HepG2 (cell line): Measurements from ENCODE around the gene WRAP73. TPM values are rescaled to one million over a fixed set of nuclear protein-coding genes. Genes with fewer than 3 reads are reported as not detected.

Source experiments
- ATAC-seq: fragments of 200-7000 bp; cut with Tn5 transposase; 3 replicates; pipeline ENCODE4 v1.9.1; 2020; ENCODE audit warnings: mild to moderate bottlenecking, moderate library complexity
- BruUV-seq: library from RNA; stranded (reverse); fragments of 400-500 nt; replicated peaks from 2 replicates; lab custom pipeline; 2021; lab: Mats Ljungman, UMichigan
- CTCF ChIA-PET: fragments of 300-600 bp; formaldehyde crosslinking; extraction: SDS; loops from one replicate; lab custom pipeline; 2021; ENCODE audit warnings: low total read pairs, inconsistent platforms, low intra/inter-chr PET ratio; lab: Yijun Ruan, JAX
- POLR2A ChIA-PET: fragments of 350-600 bp; sonication (Branson Sonifier 250); formaldehyde crosslinking; loops from one replicate; lab custom pipeline; 2020; ENCODE audit warnings: antibody characterized with exemption, inconsistent platforms; lab: Yijun Ruan, JAX
- DNase-seq: peaks from one replicate; pipeline ENCODE4 v3.0.0-alpha.2; 2015; ENCODE audit warnings: low spot score
- FAIRE-seq: peaks from 3 replicates; lab custom pipeline; 2011; peaks lifted over from hg19 to GRCh38; lab: Jason Lieb, UNC
- H2AFZ ChIP-seq: one replicate; pipeline ENCODE4 v1.6.1; 2011; ENCODE audit warnings: low read length, inconsistent platforms
- H3K27ac ChIP-seq: fragments of 300-600 bp; 3 replicates; pipeline ENCODE4 v1.8.0; 2011; ENCODE audit warnings: mixed run types, mild to moderate bottlenecking, mixed read lengths, low read length, inconsistent platforms; ENCODE audit not compliant: insufficient read depth; ENCODE audit errors: extremely low read length
- H3K27me3 ChIP-seq, 2 experiments: fragments of 200-600 bp in 1 of 2; 2 replicates in 1 of 2; 3 replicates in 1 of 2; pipeline versions ENCODE4 v1.6.0 to v1.8.0; 2011; ENCODE audit warnings: low read length in 2 of 2, mild to moderate bottlenecking in 2 of 2, moderate library complexity in 2 of 2, inconsistent platforms in 1 of 2; ENCODE audit not compliant: insufficient read depth in 2 of 2, control insufficient read depth in 1 of 2
- H3K36me3 ChIP-seq, 2 experiments: fragments of 200-600 bp in 1 of 2; replicated peaks in 1 of 2; 2 replicates in 1 of 2; 3 replicates in 1 of 2; pipeline versions ENCODE4 v1.5.1 to v1.8.0; 2011; ENCODE audit warnings: low read length in 2 of 2, inconsistent platforms in 1 of 2; ENCODE audit not compliant: insufficient read depth in 2 of 2, control insufficient read depth in 1 of 2
- H3K4me1 ChIP-seq: 2 replicates; pipeline ENCODE4 v1.5.1; 2012; ENCODE audit warnings: low read length, inconsistent platforms; ENCODE audit not compliant: insufficient read depth
- H3K4me2 ChIP-seq: 2 replicates; pipeline ENCODE4 v1.6.0; 2011; ENCODE audit warnings: low read depth, low read length, inconsistent platforms
- H3K4me3 ChIP-seq, 3 experiments: fragments of 200-600 bp in 1 of 3; sonication (generic), shearing (Covaris generic) in 1 of 3; replicated peaks in 1 of 3; 2 replicates each; pipeline ENCODE4 v1.5.1; 2011 to 2016; ENCODE audit warnings: low read length in 3 of 3, inconsistent platforms in 2 of 3, low read depth in 2 of 3, mild to moderate bottlenecking in 2 of 3, control low read depth in 1 of 3, mixed read lengths in 1 of 3; ENCODE audit not compliant: insufficient read depth in 1 of 3
- H3K79me2 ChIP-seq: one replicate; pipeline ENCODE4 v1.6.1; 2011; ENCODE audit warnings: low read length, inconsistent platforms; ENCODE audit not compliant: insufficient read depth
- H3K9ac ChIP-seq: 2 replicates; pipeline ENCODE4 v1.6.0; 2011; ENCODE audit warnings: mild to moderate bottlenecking, low read depth, low read length, inconsistent platforms; ENCODE audit not compliant: insufficient read depth
- H3K9me3 ChIP-seq: 2 replicates; pipeline ENCODE4 v1.5.1; 2012; ENCODE audit warnings: mild to moderate bottlenecking, low read length
- H4K20me1 ChIP-seq: 2 replicates; pipeline ENCODE4 v1.6.0; 2011; ENCODE audit warnings: inconsistent platforms, mild to moderate bottlenecking, low read length, moderate library complexity; ENCODE audit not compliant: insufficient read depth
- ATF7-NPFF ChIP-seq: sonication (generic); formaldehyde crosslinking; IDR thresholded peaks from 2 replicates; pipeline ENCODE4 v1.8.1; 2023; ENCODE audit warnings: mild to moderate bottlenecking, low read depth, missing genetic modification reagents, moderate library complexity
- KAT8 ChIP-seq: IDR thresholded peaks from 2 replicates; pipeline ENCODE4 v1.6.1; 2016; ENCODE audit warnings: missing genetic modification reagents, missing compliant biosample characterization
- KMT2A ChIP-seq: sonication (generic); formaldehyde crosslinking; IDR thresholded peaks from 2 replicates; pipeline ENCODE4 v1.4.0; 2020; ENCODE audit warnings: missing genetic modification reagents
- MBD4 ChIP-seq: IDR thresholded peaks from 2 replicates; pipeline ENCODE4 v1.6.1; 2012; ENCODE audit warnings: low read length, inconsistent platforms, borderline replicate concordance
- MED1 ChIP-seq: sonication (generic); formaldehyde crosslinking; IDR thresholded peaks from 2 replicates; pipeline ENCODE4 v1.4.0; 2020; ENCODE audit warnings: missing genetic modification reagents
- PHF8 ChIP-seq: sonication (generic); formaldehyde crosslinking; IDR thresholded peaks from 2 replicates; pipeline ENCODE4 v1.5.0; 2020; ENCODE audit warnings: missing genetic modification reagents
- RXRB ChIP-seq: IDR thresholded peaks from 2 replicates; pipeline ENCODE4 v1.6.1; 2016; ENCODE audit warnings: borderline replicate concordance, missing genetic modification reagents, missing compliant biosample characterization
- ZBTB20 ChIP-seq: sonication (generic); formaldehyde crosslinking; IDR thresholded peaks from 2 replicates; pipeline ENCODE4 v1.8.1; 2023; ENCODE audit warnings: missing genetic modification reagents, low read depth, mild to moderate bottlenecking, borderline replicate concordance
- ZNF274 ChIP-seq: sonication (generic); formaldehyde crosslinking; IDR thresholded peaks from 2 replicates; pipeline ENCODE4 v1.5.1; 2020; ENCODE audit warnings: mild to moderate bottlenecking, missing genetic modification reagents
- ZNF546 ChIP-seq: sonication (generic); formaldehyde crosslinking; conservative IDR thresholded peaks from 2 replicates; pipeline ENCODE4 v1.8.1; 2023; ENCODE audit warnings: mild to moderate bottlenecking, missing genetic modification reagents
- WGBS: methylation state at CpG from one replicate; pipeline ENCODE4 v1.1.6; 2017; ENCODE audit warnings: low lambda C conversion rate; 5-methylcytosine and 5-hydroxymethylcytosine counted together
- in situ Hi-C: cut with HindIII; loops from 2 replicates; pipeline ENCODE4 v1.10.0; 2017; ENCODE audit warnings: low pct_unique_long_range_greater_than_20kb; ENCODE audit not compliant: extremely low pct_ligation_motif_present
- intact Hi-C: fragments of 100-400 bp; cut with micrococcal nuclease; formaldehyde crosslinking; loops from one replicate; pipeline ENCODE4 v1.10.0; 2022; ENCODE audit not compliant: unreplicated experiment
- polyA plus RNA-seq, 8 experiments: library from polyadenylated mRNA; depleted of rRNA in 3 of 8; stranded (reverse) in 7 of 8; unstranded in 1 of 8; fragments of >200 nt; fragmentation: Illumina TruSeq in 4 of 8; extraction: Trizol in 4 of 8; gene quantifications; 2 replicates each; pipeline versions ENCODE4 v1.2.1 to v1.2.3, GENCODE V29; 2011 to 2016; ENCODE audit warnings: low read depth in 4 of 8, missing spikeins in 1 of 8, mixed read lengths in 1 of 8; ENCODE audit not compliant: insufficient read depth in 1 of 8
- total RNA-seq, 5 experiments: library from RNA; depleted of rRNA; stranded (reverse); fragments of >200 nt; fragmentation: Illumina TruSeq; extraction: Trizol; gene quantifications; 2 replicates each; pipeline ENCODE4 v1.2.3, GENCODE V29; 2016; ENCODE audit warnings: low read depth in 1 of 5
- TF ChIP-seq, protein P1 (sequence below): sonication (generic); formaldehyde crosslinking; IDR thresholded peaks from 2 replicates; pipeline ENCODE4 v1.5.0; 2020; ENCODE audit warnings: mild to moderate bottlenecking, missing genetic modification reagents, borderline replicate concordance
- TF ChIP-seq, protein P2 (sequence below): sonication (generic); formaldehyde crosslinking; IDR thresholded peaks from 2 replicates; pipeline ENCODE4 v1.4.0; 2020; ENCODE audit warnings: missing genetic modification reagents
- TF ChIP-seq, protein P3 (sequence below): sonication (generic); IDR thresholded peaks from 2 replicates; pipeline ENCODE4 v1.6.1; 2016; ENCODE audit warnings: low read depth, borderline replicate concordance
- TF ChIP-seq, protein P4 (sequence below): IDR thresholded peaks from 2 replicates; pipeline ENCODE4 v1.6.1; 2016

The WRAP73 gene
- total and polyA plus RNA-seq, 2 of the 13 experiments (the other 11 are each of a cell fraction or from before 2014, with no cell fraction given): 18.1 to 40.4 TPM

DNA sequence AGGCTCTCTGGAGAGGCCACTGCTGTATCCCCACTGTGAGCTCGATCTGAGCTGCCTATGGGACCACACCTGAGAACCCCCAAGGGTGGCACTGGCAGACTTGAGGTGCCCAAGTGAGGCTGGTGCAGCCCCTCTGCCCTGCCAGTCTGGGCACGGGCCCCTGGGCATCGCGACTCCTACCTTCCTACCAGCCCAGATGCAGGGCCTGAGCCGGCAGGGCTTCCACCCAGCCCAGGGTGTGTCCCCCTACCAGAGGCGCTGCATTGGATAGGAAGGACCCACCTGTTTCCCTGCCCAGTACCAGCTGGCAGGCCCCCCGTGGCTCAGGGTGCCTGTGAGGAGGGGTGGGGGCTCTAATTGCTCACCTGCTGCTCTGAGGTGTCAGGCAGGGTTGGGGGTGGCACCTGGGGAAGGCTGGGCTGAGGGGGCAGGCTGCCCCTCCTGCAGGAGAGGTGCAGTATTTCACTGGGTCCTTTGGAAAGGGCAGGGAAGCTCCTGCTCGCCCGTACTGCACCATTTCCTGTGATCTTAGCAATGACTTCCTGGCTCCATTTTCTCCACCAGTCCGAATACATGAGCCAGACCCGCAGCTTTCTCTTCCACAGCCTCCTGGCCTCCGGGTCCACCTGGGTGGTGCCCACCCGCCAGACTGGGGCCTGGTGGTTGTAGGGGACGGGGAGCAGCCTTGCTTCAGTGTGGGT, 14.2 kb upstream of the WRAP73 start:
- BruUV-seq: no TSS peak
- H3K4me2 ChIP-seq: no peak overlapping the region
- intact Hi-C loops: no loop called here
- H3K4me3 ChIP-seq: no peak overlapping the region
- H4K20me1 ChIP-seq: peaks cover 2% of the 10 kb centered on the region; the same call in 1 of the 2 replicates
- no peaks in the 10 kb centered on the region for H3K36me3 ChIP-seq
- no peaks in the 10 kb centered on the region for H3K79me2 ChIP-seq
- ChIA-PET POLR2A (no interaction called here), CTCF (no interaction called here)
- DNase-seq: no peak
- WGBS: 84% methylated on average over 7 of the region's 14 CpGs
- no peak for ATAC-seq
- H3K27me3 ChIP-seq: no peaks in the 10 kb centered on the region
- no peak overlapping the region for H3K9ac ChIP-seq
- TF ChIP-seq ZBTB20 (CRISPR knock-in tag): no peak
- TF ChIP-seq ZNF274 (CRISPR knock-in tag): no peak
- TF ChIP-seq, protein P1, sequence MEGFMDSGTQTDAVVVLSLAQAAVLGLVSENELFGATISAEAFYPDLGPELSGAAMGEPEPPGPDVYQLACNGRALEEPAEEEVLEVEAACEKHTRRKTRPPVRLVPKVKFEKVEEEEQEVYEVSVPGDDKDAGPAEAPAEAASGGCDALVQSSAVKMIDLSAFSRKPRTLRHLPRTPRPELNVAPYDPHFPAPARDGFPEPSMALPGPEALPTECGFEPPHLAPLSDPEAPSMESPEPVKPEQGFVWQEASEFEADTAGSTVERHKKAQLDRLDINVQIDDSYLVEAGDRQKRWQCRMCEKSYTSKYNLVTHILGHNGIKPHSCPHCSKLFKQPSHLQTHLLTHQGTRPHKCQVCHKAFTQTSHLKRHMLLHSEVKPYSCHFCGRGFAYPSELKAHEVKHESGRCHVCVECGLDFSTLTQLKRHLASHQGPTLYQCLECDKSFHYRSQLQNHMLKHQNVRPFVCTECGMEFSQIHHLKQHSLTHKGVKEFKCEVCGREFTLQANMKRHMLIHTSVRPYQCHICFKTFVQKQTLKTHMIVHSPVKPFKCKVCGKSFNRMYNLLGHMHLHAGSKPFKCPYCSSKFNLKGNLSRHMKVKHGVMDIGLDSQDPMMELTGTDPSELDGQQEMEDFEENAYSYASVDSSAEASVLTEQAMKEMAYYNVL: no peak
- TF ChIP-seq, protein P2, sequence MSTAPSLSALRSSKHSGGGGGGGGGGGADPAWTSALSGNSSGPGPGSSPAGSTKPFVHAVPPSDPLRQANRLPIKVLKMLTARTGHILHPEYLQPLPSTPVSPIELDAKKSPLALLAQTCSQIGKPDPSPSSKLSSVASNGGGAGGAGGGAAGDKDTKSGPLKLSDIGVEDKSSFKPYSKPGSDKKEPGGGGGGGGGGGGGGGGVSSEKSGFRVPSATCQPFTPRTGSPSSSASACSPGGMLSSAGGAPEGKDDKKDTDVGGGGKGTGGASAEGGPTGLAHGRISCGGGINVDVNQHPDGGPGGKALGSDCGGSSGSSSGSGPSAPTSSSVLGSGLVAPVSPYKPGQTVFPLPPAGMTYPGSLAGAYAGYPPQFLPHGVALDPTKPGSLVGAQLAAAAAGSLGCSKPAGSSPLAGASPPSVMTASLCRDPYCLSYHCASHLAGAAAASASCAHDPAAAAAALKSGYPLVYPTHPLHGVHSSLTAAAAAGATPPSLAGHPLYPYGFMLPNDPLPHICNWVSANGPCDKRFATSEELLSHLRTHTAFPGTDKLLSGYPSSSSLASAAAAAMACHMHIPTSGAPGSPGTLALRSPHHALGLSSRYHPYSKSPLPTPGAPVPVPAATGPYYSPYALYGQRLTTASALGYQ: no peak
- no peak for TF ChIP-seq MED1 (CRISPR knock-in tag)
- TF ChIP-seq MBD4: no peak
- TF ChIP-seq KMT2A (CRISPR knock-in tag): no peak
- TF ChIP-seq, protein P3, sequence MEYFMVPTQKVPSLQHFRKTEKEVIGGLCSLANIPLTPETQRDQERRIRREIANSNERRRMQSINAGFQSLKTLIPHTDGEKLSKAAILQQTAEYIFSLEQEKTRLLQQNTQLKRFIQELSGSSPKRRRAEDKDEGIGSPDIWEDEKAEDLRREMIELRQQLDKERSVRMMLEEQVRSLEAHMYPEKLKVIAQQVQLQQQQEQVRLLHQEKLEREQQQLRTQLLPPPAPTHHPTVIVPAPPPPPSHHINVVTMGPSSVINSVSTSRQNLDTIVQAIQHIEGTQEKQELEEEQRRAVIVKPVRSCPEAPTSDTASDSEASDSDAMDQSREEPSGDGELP: no peak
- TF ChIP-seq KAT8 (CRISPR knock-in tag): no peak
- TF ChIP-seq, protein P4, sequence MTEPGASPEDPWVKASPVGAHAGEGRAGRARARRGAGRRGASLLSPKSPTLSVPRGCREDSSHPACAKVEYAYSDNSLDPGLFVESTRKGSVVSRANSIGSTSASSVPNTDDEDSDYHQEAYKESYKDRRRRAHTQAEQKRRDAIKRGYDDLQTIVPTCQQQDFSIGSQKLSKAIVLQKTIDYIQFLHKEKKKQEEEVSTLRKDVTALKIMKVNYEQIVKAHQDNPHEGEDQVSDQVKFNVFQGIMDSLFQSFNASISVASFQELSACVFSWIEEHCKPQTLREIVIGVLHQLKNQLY (CRISPR knock-in tag): no peak
- TF ChIP-seq ATF7-NPFF (CRISPR knock-in tag): no peak
- TF ChIP-seq RXRB (CRISPR knock-in tag): no peak
- no peak for TF ChIP-seq PHF8 (CRISPR knock-in tag)
- no peak for TF ChIP-seq ZNF546 (CRISPR knock-in tag)
- FAIRE-seq: no peak
- H3K9me3 ChIP-seq: no peaks in the 10 kb centered on the region
- in situ Hi-C loops: no loop called here
- no peak overlapping the region for H2AFZ ChIP-seq
- no peak overlapping the region for H3K27ac ChIP-seq
- peaks cover 37% of the 10 kb centered on the region for H3K4me1 ChIP-seq
